Keratinocyte (primary cell): ENCODE measurements around the gene HOPX. TPM values are rescaled to one million over a fixed set of nuclear protein-coding genes. Genes with fewer than 3 reads are reported as not detected.

Experiments
- DNase-seq: peaks from one replicate; pipeline ENCODE4 v3.0.0-alpha.2; 2011; ENCODE audit warnings: low read depth, missing footprints, low spot score
- FAIRE-seq: peaks from 2 replicates; lab custom pipeline; 2011; peaks lifted over from hg19 to GRCh38; lab: Jason Lieb, UNC
- H2AFZ ChIP-seq: 2 replicates; pipeline ENCODE4 v1.6.0; 2012; ENCODE audit warnings: low read length, control low read depth, inconsistent platforms; ENCODE audit not compliant: control insufficient read depth
- H3K27ac ChIP-seq: 2 replicates; pipeline ENCODE4 v1.5.1; 2011; ENCODE audit warnings: low read length; ENCODE audit not compliant: control insufficient read depth, insufficient read depth
- H3K27me3 ChIP-seq: 3 replicates; pipeline ENCODE4 v1.6.0; 2011; ENCODE audit warnings: low read length; ENCODE audit not compliant: control insufficient read depth, insufficient read depth; ENCODE audit errors: extremely low read depth
- H3K36me3 ChIP-seq, 2 experiments: 2 replicates in 1 of 2; 3 replicates in 1 of 2; pipeline ENCODE4 v1.5.1; 2011; ENCODE audit warnings: low read length in 2 of 2, mild to moderate bottlenecking in 1 of 2; ENCODE audit not compliant: control insufficient read depth in 2 of 2, insufficient read depth in 2 of 2; ENCODE audit errors: extremely low read depth in 1 of 2
- H3K4me1 ChIP-seq: 3 replicates; pipeline ENCODE4 v1.5.1; 2011; ENCODE audit warnings: low read length; ENCODE audit not compliant: control insufficient read depth, insufficient read depth; ENCODE audit errors: extremely low read depth
- H3K4me2 ChIP-seq: 3 replicates; pipeline ENCODE4 v1.6.0; 2011; ENCODE audit warnings: low read depth, low read length; ENCODE audit not compliant: control insufficient read depth, insufficient read depth; ENCODE audit errors: extremely low read depth
- H3K4me3 ChIP-seq, 3 experiments: fragments of 200-600 bp in 1 of 3; sonication (generic) in 1 of 3; 2 replicates in 2 of 3; 3 replicates in 1 of 3; pipeline ENCODE4 v1.5.1; 2011 to 2016; ENCODE audit warnings: low read length in 3 of 3, mild to moderate bottlenecking in 3 of 3, control low read depth in 2 of 3, inconsistent platforms in 1 of 3, low read depth in 1 of 3, mixed read lengths in 1 of 3, mixed run types in 1 of 3, moderate library complexity in 1 of 3; ENCODE audit not compliant: control insufficient read depth in 2 of 3, insufficient read depth in 2 of 3; ENCODE audit errors: extremely low read depth in 1 of 3
- H3K79me2 ChIP-seq: 2 replicates; pipeline ENCODE4 v1.6.0; 2012; ENCODE audit warnings: low read length; ENCODE audit not compliant: control insufficient read depth, insufficient read depth
- H3K9ac ChIP-seq: 3 replicates; pipeline ENCODE4 v1.6.0; 2011; ENCODE audit warnings: low read length; ENCODE audit not compliant: control insufficient read depth, insufficient read depth; ENCODE audit errors: extremely low read depth
- H3K9me1 ChIP-seq: 3 replicates; pipeline ENCODE4 v1.6.0; 2011; ENCODE audit warnings: low read length; ENCODE audit not compliant: control insufficient read depth, insufficient read depth; ENCODE audit errors: extremely low read depth
- H3K9me3 ChIP-seq: 2 replicates; pipeline ENCODE4 v1.5.1; 2012; ENCODE audit warnings: low read depth, low read length; ENCODE audit not compliant: control insufficient read depth
- H4K20me1 ChIP-seq: 3 replicates; pipeline ENCODE4 v1.6.0; 2011; ENCODE audit warnings: low read length; ENCODE audit not compliant: control insufficient read depth, insufficient read depth; ENCODE audit errors: extremely low read depth
- CTCF ChIP-seq, 3 experiments: IDR thresholded peaks in 1 of 3; conservative IDR thresholded peaks in 1 of 3; optimal IDR thresholded peaks in 1 of 3; 2 replicates in 2 of 3; 3 replicates in 1 of 3; pipeline versions ENCODE3 to v1.5.1; 2011; ENCODE audit warnings: low read length in 3 of 3, mild to moderate bottlenecking in 3 of 3, moderate library complexity in 2 of 3, control low read depth in 1 of 3, inconsistent platforms in 1 of 3; ENCODE audit not compliant: insufficient read depth in 2 of 3; ENCODE audit errors: extremely low read depth in 1 of 3
- EZH2 ChIP-seq: IDR thresholded peaks from one replicate; pipeline ENCODE4 v1.6.1; 2012; ENCODE audit warnings: inconsistent platforms, mild to moderate bottlenecking, low read length, moderate library complexity
- dilution Hi-C: fragments of 300-500 bp; cut with MboI; formaldehyde crosslinking; loops from one replicate; pipeline ENCODE4 v1.7.0; 2020; ENCODE audit warnings: low sequenced_read_pairs; ENCODE audit not compliant: extremely low pct_ligation_motif_present
- polyA plus RNA-seq, 5 experiments: library from polyadenylated mRNA; depleted of rRNA in 3 of 5; stranded (reverse) in 3 of 5; stranded (forward) in 1 of 5; unstranded in 1 of 5; fragments of >200 nt; gene quantifications; 1 replicate in 1 of 5; 2 replicates in 3 of 5; 3 replicates in 1 of 5; pipeline versions ENCODE4 v1.2.1 to v1.2.3, GENCODE V29; 2011 to 2012; ENCODE audit warnings: missing spikeins in 2 of 5, low read depth in 1 of 5, low replicate concordance in 1 of 5

The HOPX gene
- polyA plus RNA-seq, 1 donor (not counting 4 experiments of a cell fraction or from before 2014, with no cell fraction given) = 8.5 TPM

DNA sequence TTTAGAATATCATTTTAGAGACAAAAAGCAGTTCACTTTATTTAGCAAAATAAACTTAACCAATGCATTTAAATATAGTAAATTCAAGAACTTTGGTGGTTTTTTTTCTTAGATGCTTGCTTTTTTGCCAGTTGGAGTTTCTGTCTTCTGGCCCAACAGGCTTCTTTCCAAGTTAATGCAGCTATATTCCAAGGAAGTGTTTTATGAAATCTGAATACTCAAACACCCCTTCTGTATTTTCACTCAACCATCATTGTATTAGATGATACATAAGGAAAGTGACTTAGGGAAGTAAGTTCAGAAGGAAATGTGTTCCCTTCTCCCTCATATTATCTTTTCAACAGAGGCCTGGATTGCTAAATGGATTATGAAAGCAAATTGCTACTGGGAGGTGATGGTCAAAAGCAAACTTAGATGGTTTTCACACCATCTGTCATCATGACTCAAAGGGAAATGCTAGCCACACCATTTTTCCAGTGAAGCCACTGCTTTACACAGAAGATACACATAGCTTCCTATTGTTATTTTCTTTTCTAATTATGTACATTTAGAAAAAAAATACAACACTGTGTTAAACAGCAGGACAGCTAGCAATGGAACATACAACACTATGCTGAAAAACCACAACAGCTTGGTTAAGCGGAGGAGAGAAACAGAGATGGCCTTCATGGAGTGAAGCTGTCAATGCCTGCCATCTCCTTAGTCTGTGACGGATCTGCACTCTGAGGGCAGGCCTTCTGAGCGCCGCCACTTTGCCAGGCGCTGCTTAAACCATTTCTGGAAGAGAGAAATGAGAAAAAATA is 32.9 kb downstream of the HOPX start:
- no peak for TF ChIP-seq CTCF (optimal IDR thresholded peaks at IDR 0.05 in 1 of 3, IDR thresholded peaks at IDR 0.05 in 1 of 3, conservative IDR thresholded peaks at IDR 0.05 in 1 of 3; ENCODE audit: extremely low read depth in 1 of 3, insufficient read depth in 2 of 3, low read length in 3 of 3)
- TF ChIP-seq EZH2 = no peak
- H3K4me1 ChIP-seq = peaks cover 2% of the 10 kb centered on the region
- no peak overlapping the region for H3K4me3 ChIP-seq
- FAIRE-seq (no peak), DNase-seq (no peak)
- H3K4me2 ChIP-seq = no peak overlapping the region
- H3K9me1 ChIP-seq = no peaks in the 10 kb centered on the region
- H4K20me1 ChIP-seq = no peaks in the 10 kb centered on the region
- H3K79me2 ChIP-seq = no peaks in the 10 kb centered on the region
- no peaks in the 10 kb centered on the region for H3K36me3 ChIP-seq
- H3K27ac ChIP-seq = no peak overlapping the region
- peaks cover 3% of the 10 kb centered on the region for H3K27me3 ChIP-seq
- H2AFZ ChIP-seq = no peak overlapping the region
- no peaks in the 10 kb centered on the region for H3K9me3 ChIP-seq
- no peak overlapping the region for H3K9ac ChIP-seq
- dilution Hi-C loops = no loop called here

DNA sequence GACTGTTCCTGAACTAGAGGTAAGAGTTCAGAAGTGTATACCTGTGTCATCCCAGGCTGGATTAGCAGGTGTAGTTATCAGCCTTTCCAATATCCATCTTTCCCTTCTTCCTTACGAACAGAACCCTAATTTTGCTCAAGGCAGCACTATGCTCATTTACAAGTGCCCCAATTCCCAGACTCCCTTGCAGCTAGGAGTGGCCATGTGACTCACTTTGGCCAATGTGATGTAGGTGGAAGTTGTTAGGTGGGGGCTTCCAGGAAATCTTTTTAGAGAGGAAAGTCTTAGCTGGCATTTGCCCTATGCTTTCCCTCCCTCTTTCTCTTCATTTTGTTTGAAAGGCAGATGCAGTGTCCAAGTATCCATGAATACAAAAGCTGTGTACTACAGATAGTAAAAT is 34.8 kb downstream of the HOPX start:
- no peaks in the 10 kb centered on the region for H3K27me3 ChIP-seq
- no peak overlapping the region for H3K9ac ChIP-seq
- FAIRE-seq = no peak
- no peak overlapping the region for H3K4me2 ChIP-seq
- H3K36me3 ChIP-seq = no peaks in the 10 kb centered on the region
- H3K4me1 ChIP-seq = peaks cover 9% of the 10 kb centered on the region
- no peaks in the 10 kb centered on the region for H3K79me2 ChIP-seq
- no peaks in the 10 kb centered on the region for H3K9me3 ChIP-seq
- no peak for DNase-seq
- no peak overlapping the region for H2AFZ ChIP-seq
- H3K4me3 ChIP-seq = no peak overlapping the region
- dilution Hi-C loops = no loop called here
- no peaks in the 10 kb centered on the region for H3K9me1 ChIP-seq
- H3K27ac ChIP-seq = no peak overlapping the region
- no peaks in the 10 kb centered on the region for H4K20me1 ChIP-seq
- no peak for TF ChIP-seq CTCF (optimal IDR thresholded peaks at IDR 0.05 in 1 of 3, IDR thresholded peaks at IDR 0.05 in 1 of 3, conservative IDR thresholded peaks at IDR 0.05 in 1 of 3; ENCODE audit: extremely low read depth in 1 of 3, insufficient read depth in 2 of 3, low read length in 3 of 3)
- no peak for TF ChIP-seq EZH2
